ENCODE results near the gene PER2. TPM values are rescaled to one million over a fixed set of nuclear protein-coding genes. Genes with fewer than 3 reads are reported as not detected.

The PER2 gene
- total and polyA plus RNA-seq, 2 donors (not counting 1 experiment from before 2014, with no cell fraction given) = 3.2 to 12.6 TPM

DNA sequence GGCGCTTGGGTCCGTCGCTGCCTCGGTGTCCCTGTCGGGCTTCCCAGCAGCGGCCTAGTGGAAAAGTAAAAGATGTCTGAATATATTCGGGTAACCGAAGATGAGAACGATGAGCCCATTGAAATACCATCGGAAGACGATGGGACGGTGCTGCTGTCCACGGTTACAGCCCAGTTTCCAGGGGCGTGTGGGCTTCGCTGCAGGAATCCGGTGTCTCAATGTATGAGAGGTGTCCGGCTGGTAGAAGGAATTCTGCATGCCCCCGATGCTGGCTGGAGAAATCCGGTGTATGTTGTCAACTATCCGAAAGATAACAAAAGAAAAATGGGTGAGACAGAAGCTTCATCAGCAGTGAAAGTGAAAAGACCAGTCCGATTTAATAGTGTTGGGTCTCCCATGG lies 56.6 kb downstream of the PER2 start:
- Histone ChIP-seq H4K20me1 (ENCODE audit: control insufficient read depth, insufficient read depth, low read length, poor library complexity, severe bottlenecking) (no peaks in the 10 kb centered on the region), H3K4me3 (ENCODE audit: control extremely low read depth in 1 of 5, extremely low read depth in 1 of 5, insufficient read depth in 1 of 5, low read depth in 2 of 5, low read length in 4 of 5) (peak overlapping the region in 4 of 5 experiments; percentile 58 to 84 (median 67)), H3K9ac (ENCODE audit: low read length) (peak overlapping the region; percentile 80), H3K27me3 (replicated peaks in 1 of 4; ENCODE audit: control extremely low read depth in 1 of 4, control insufficient read depth in 3 of 4, insufficient read depth in 4 of 4, low read length in 3 of 4) (peaks cover 0 to 22% (median 8%) of the 10 kb centered on the region in 4 experiments), H3K27ac (ENCODE audit: low read length in 2 of 2) (no peak overlapping the region), H3K9me3 (ENCODE audit: control extremely low read depth in 1 of 3, control insufficient read depth in 2 of 3, insufficient read depth in 1 of 3, low read length in 2 of 3) (peaks cover 0 to 9% (median 0%) of the 10 kb centered on the region in 3 donors), H2AFZ (ENCODE audit: insufficient read depth, low read depth, low read length, poor library complexity, severe bottlenecking) (peak overlapping the region; percentile 96), H3K79me2 (ENCODE audit: control insufficient read depth, insufficient read depth, low read length) (no peaks in the 10 kb centered on the region), H3K36me3 (replicated peaks in 1 of 2; ENCODE audit: control extremely low read depth in 1 of 2, control insufficient read depth in 1 of 2, extremely low read depth in 1 of 2, insufficient read depth in 2 of 2, low read length in 1 of 2) (no peaks in the 10 kb centered on the region), H3K4me1 (ENCODE audit: control insufficient read depth in 2 of 2, insufficient read depth in 2 of 2, low read length in 2 of 2) (peaks cover 7 to 18% of the 10 kb centered on the region in 2 donors), H3K4me2 (replicated peaks; ENCODE audit: low read depth, low read length, poor library complexity, severe bottlenecking) (peak overlapping the region; percentile 99)
- ChIA-PET POLR2A (no interaction called here), CTCF (interaction anchor here (1.0 to 1.5 kb wide), 2 partner anchors 24 to 31 kb away, joined by 6 read pairs; no protein-coding TSS in a partner anchor)
- intact Hi-C loops (cut with micrococcal nuclease) = loop anchor here (1.0 to 5.0 kb wide), 4 partner anchors 8 to 560 kb away; partner anchors contain the start of genes HES6, ILKAP and PER2
- Mint-ChIP-seq H3K4me1 (peaks cover 27% of the 10 kb centered on the region), H3K4me3 (peak overlapping the region; percentile 94), H3K27ac (peak overlapping the region; percentile 15), H3K27me3 (peaks cover 32% of the 10 kb centered on the region), H3K9me3 (ENCODE audit: insufficient read depth) (no peaks in the 10 kb centered on the region)
- DNase-seq (no peak), ATAC-seq (ENCODE audit: low read depth) (no peak)
- 56% methylated on average over 21 of the region's 21 CpGs for WGBS (ENCODE audit: insufficient coverage)
- TF ChIP-seq EZH2 (IDR thresholded peaks at IDR 0.05; ENCODE audit: borderline replicate concordance, insufficient read depth, low read depth, low read length, poor library complexity, severe bottlenecking) (no peak), CTCF (IDR thresholded peaks at IDR 0.05) (no peak)

DNA sequence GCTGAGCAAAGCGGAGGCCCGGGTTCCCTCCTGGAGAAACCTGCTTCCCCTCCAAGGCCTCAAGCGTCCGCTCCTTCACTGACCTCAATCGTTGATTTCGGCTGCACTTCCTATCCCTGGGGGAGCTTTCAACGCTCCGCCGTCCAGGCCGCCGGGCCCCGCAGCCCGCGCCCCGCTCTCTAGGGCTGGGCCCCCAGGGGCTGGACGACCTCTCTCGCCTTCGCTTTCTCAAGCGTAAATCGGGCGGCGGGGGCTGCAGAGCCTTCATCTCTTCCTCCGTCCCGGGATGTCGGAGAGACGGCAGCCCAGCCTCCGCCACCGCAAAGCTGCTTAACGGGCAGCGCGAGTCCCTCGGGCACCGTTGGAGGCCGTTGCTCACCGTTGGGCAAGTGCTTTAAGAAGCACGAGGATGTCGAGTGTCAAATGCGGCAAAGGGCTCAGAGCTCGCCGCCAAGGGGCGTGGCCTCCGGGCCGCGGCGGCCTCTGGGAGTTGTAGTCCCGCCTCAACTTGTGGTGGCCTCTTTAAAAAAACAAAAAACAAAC lies 57.1 kb downstream of the PER2 start:
- peaks cover 27% of the 10 kb centered on the region for H3K4me1 Mint-ChIP-seq
- no peak for TF ChIP-seq EZH2 (IDR thresholded peaks at IDR 0.05; ENCODE audit: borderline replicate concordance, insufficient read depth, low read depth, low read length, poor library complexity, severe bottlenecking)
- TF ChIP-seq CTCF (IDR thresholded peaks at IDR 0.05) = no peak
- ChIA-PET CTCF (interaction anchor here (1.0 to 1.5 kb wide), 2 partner anchors 24 to 32 kb away, joined by 6 read pairs; no protein-coding TSS in a partner anchor), POLR2A (no interaction called here)
- Histone ChIP-seq H3K9me3 (ENCODE audit: control extremely low read depth in 1 of 3, control insufficient read depth in 2 of 3, insufficient read depth in 1 of 3, low read length in 2 of 3) (peaks cover 0 to 10% (median 0%) of the 10 kb centered on the region in 3 donors), H3K36me3 (replicated peaks in 1 of 2; ENCODE audit: control extremely low read depth in 1 of 2, control insufficient read depth in 1 of 2, extremely low read depth in 1 of 2, insufficient read depth in 2 of 2, low read length in 1 of 2) (no peaks in the 10 kb centered on the region), H3K79me2 (ENCODE audit: control insufficient read depth, insufficient read depth, low read length) (no peaks in the 10 kb centered on the region), H3K4me3 (ENCODE audit: control extremely low read depth in 1 of 5, extremely low read depth in 1 of 5, insufficient read depth in 1 of 5, low read depth in 2 of 5, low read length in 4 of 5) (peak overlapping the region; percentile 6 to 84 (median 67)), H2AFZ (ENCODE audit: insufficient read depth, low read depth, low read length, poor library complexity, severe bottlenecking) (peak overlapping the region; percentile 96), H3K4me2 (replicated peaks; ENCODE audit: low read depth, low read length, poor library complexity, severe bottlenecking) (peak overlapping the region; percentile 99), H3K27me3 (replicated peaks in 1 of 4; ENCODE audit: control extremely low read depth in 1 of 4, control insufficient read depth in 3 of 4, insufficient read depth in 4 of 4, low read length in 3 of 4) (peaks cover 0 to 17% (median 5%) of the 10 kb centered on the region in 4 experiments), H3K4me1 (ENCODE audit: control insufficient read depth in 2 of 2, insufficient read depth in 2 of 2, low read length in 2 of 2) (peaks cover 7 to 18% of the 10 kb centered on the region in 2 donors), H4K20me1 (ENCODE audit: control insufficient read depth, insufficient read depth, low read length, poor library complexity, severe bottlenecking) (no peaks in the 10 kb centered on the region), H3K27ac (ENCODE audit: low read length in 2 of 2) (peak overlapping the region in 1 of 2 donors; percentile 35), H3K9ac (ENCODE audit: low read length) (peak overlapping the region; percentile 80)
- intact Hi-C loops (cut with micrococcal nuclease) = loop anchor here (1.0 to 5.0 kb wide), 4 partner anchors 9 to 559 kb away; partner anchors contain the start of genes HES6, ILKAP and PER2
- DNase-seq = peak; percentile 86
- peak; percentile 77 for ATAC-seq (ENCODE audit: low read depth)
- WGBS (ENCODE audit: insufficient coverage) = 2% methylated on average over 44 of the region's 46 CpGs
- peak overlapping the region; percentile 94 for H3K4me3 Mint-ChIP-seq
- H3K9me3 Mint-ChIP-seq (ENCODE audit: insufficient read depth) = no peaks in the 10 kb centered on the region
- H3K27me3 Mint-ChIP-seq = peaks cover 31% of the 10 kb centered on the region
- peak overlapping the region; percentile 15 for H3K27ac Mint-ChIP-seq

All from B cell (primary cell).